Astrocyte of the cerebellum (primary cell): ENCODE results near the gene PLEKHJ1.

Experiments
- DNase-seq: peaks from one replicate; pipeline ENCODE4 v3.0.0-alpha.2; 2011; ENCODE audit warnings: low read depth
- H3K4me3 ChIP-seq: 2 replicates; pipeline ENCODE4 v1.5.1; 2011; ENCODE audit warnings: mild to moderate bottlenecking, low read depth, low read length, moderate library complexity
- CTCF ChIP-seq: IDR thresholded peaks from 2 replicates; pipeline ENCODE4 v1.5.1; 2012; ENCODE audit warnings: low read length, low read depth, moderate library complexity, mild to moderate bottlenecking; ENCODE audit errors: missing control alignments
- in situ Hi-C: cut with HindIII; loops from 2 replicates; pipeline ENCODE4 v1.10.0; 2017; ENCODE audit warnings: low sequenced_read_pairs

PLEKHJ1 gene

GRCh38 chr19:2219726-2220125 is 16.4 kb downstream of the PLEKHJ1 start:
- TF ChIP-seq CTCF, result no peak

GRCh38 chr19:2217591-2217990 is 18.5 kb downstream of the PLEKHJ1 start:
- no peak for TF ChIP-seq CTCF
- in situ Hi-C loops, result no loop called here
- DNase-seq, result no peak
- H3K4me3 ChIP-seq, result no peak overlapping the region

More at GRCh38 chr19:2219726-2220125, 16.4 kb downstream of the PLEKHJ1 start:
- in situ Hi-C loops, result no loop called here
- no peak overlapping the region for H3K4me3 ChIP-seq
- DNase-seq, result no peak

- TF ChIP-seq CTCF, result no peak
- DNase-seq, result no peak
- in situ Hi-C loops, result no loop called here
- no peak overlapping the region for H3K4me3 ChIP-seq
These were observed 19.5 kb downstream of the PLEKHJ1 start for GRCh38 chr19:2216361-2217225.

DNA sequence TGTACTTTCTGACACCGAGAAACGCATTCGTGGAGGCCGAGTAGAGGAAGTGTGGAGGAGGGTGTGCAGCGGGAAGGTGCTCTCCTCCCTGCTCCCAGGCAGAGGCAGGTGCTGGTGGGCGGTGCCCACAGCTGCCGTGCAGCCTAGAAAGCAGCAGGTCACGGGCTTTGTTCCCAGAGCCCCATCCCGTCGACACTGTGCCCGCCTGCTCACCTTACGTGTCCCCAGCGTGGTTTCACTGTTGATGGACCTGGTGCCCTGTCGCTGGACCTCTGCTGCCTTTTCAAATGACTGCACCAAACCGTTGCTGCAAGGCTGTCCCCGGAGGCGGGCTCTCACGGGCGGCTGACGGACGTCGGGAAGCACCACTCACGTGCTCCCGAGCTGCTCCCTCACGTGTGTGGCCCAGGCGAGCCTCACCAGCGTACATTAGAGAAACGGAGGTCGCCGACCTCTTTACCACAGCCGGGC is 20.8 kb downstream of the PLEKHJ1 start:
- DNase-seq, result no peak
- no peak for TF ChIP-seq CTCF
- no peak overlapping the region for H3K4me3 ChIP-seq
- in situ Hi-C loops, result no loop called here

DNA sequence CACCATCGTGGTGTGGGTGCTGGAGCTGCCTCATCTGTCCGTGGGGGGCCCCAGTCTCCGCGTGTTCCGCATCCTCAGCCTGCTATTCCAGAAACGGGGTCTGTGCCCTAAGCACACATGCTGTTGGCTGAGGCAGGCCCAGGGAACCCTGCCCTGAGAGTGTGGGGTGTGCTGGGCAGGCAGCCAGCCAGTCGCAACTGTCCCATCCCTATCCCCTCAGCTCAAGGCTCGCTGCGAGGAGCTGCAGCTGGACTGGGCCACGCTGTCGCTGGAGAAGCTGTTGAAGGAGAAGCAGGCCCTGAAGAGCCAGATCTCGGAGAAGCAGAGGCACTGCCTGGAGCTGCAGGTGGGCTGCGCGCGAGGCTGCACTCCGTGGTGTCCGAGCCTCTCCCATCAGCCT is 21.9 kb downstream of the PLEKHJ1 start:
- in situ Hi-C loops, result loop anchor here (5.0 kb wide), 1 partner anchor 97 kb away; no protein-coding TSS in a partner anchor
- no peak for TF ChIP-seq CTCF
- no peak for DNase-seq
- no peak overlapping the region for H3K4me3 ChIP-seq

DNA sequence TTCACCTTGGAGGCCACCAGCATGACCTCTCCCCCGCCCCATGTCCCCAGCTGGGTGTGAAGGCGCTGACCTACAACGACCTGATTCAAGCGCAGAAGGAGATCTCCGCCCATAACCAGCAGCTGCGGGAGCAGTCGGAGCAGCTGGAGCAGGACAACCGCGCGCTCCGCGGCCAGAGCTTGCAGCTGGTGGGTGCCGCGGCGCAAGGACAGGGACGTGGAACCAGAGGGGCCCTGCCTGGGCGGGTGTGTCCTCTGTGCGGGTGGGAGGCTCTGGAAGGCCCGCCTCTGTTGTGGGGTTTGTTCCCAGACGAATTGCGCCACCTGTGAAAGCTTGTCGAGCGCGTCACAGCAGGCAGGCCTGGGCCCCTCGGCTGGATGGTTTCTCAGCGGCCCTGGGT is 22.3 kb downstream of the PLEKHJ1 start:
- DNase-seq, result no peak
- in situ Hi-C loops, result loop anchor here (5.0 kb wide), 1 partner anchor 96 kb away; no protein-coding TSS in a partner anchor
- H3K4me3 ChIP-seq, result no peak overlapping the region
- no peak for TF ChIP-seq CTCF
